HepG2 (cell line): ENCODE data around the gene DPEP3. TPM values are rescaled to one million over a fixed set of nuclear protein-coding genes. Genes with fewer than 3 reads are reported as not detected.

Experiments
- GABPA ChIP-seq, 2 experiments: IDR thresholded peaks; 2 replicates each; pipeline ENCODE4 v1.6.1; 2011 to 2016; ENCODE audit warnings: low read depth in 2 of 2, low read length in 1 of 2, missing biosample characterization in 1 of 2, missing genetic modification characterization in 1 of 2
- HOXA3 ChIP-seq: sonication (generic); formaldehyde crosslinking; IDR thresholded peaks from 2 replicates; pipeline ENCODE4 v1.5.0; 2020; ENCODE audit warnings: missing genetic modification reagents
- KDM5B ChIP-seq: sonication (generic); formaldehyde crosslinking; IDR thresholded peaks from 2 replicates; pipeline ENCODE4 v1.4.0; 2020; ENCODE audit warnings: missing genetic modification reagents, mild to moderate bottlenecking, borderline replicate concordance
- MTF2 ChIP-seq: sonication (generic); formaldehyde crosslinking; IDR thresholded peaks from 2 replicates; pipeline ENCODE4 v1.5.0; 2020; ENCODE audit warnings: missing genetic modification reagents, borderline replicate concordance
- RBFOX2 ChIP-seq: fragments of 200-400 bp; formaldehyde crosslinking; IDR thresholded peaks from 2 replicates; pipeline ENCODE4 v1.6.1; 2017; ENCODE audit warnings: low read depth, mild to moderate bottlenecking, low read length
- SP5 ChIP-seq: IDR thresholded peaks from 2 replicates; pipeline ENCODE4 v1.6.1; 2016; ENCODE audit warnings: low read depth, borderline replicate concordance
- TAF1 ChIP-seq: sonication (generic); formaldehyde crosslinking; IDR thresholded peaks from 2 replicates; pipeline ENCODE4 v1.4.0; 2020; ENCODE audit warnings: missing genetic modification reagents
- ZBTB21 ChIP-seq: sonication (generic); formaldehyde crosslinking; IDR thresholded peaks from 2 replicates; pipeline ENCODE4 v1.4.0; 2020; ENCODE audit warnings: missing genetic modification reagents
- ZFYVE20 ChIP-seq: sonication (generic); formaldehyde crosslinking; IDR thresholded peaks from 2 replicates; pipeline ENCODE4 v1.8.0; 2023; ENCODE audit warnings: low read depth, mild to moderate bottlenecking, moderate library complexity, missing genetic modification reagents, borderline replicate concordance
- ZKSCAN8 ChIP-seq: IDR thresholded peaks from 2 replicates; pipeline ENCODE4 v1.6.1; 2016; ENCODE audit warnings: borderline replicate concordance, missing genetic modification reagents, missing compliant biosample characterization
- ZNF570 ChIP-seq: sonication (generic); formaldehyde crosslinking; IDR thresholded peaks from 2 replicates; pipeline ENCODE4 v1.4.0; 2020; ENCODE audit warnings: mild to moderate bottlenecking, missing genetic modification reagents, borderline replicate concordance
- ZNF674 ChIP-seq: sonication (generic); formaldehyde crosslinking; IDR thresholded peaks from 2 replicates; pipeline ENCODE4 v1.5.0; 2020; ENCODE audit warnings: low read depth, mild to moderate bottlenecking, missing genetic modification reagents
- ZNF777 ChIP-seq: sonication (generic); formaldehyde crosslinking; IDR thresholded peaks from 2 replicates; pipeline ENCODE4 v1.4.0; 2020; ENCODE audit warnings: missing genetic modification reagents
- ZNF879 ChIP-seq: sonication (generic); formaldehyde crosslinking; IDR thresholded peaks from 2 replicates; pipeline ENCODE4 v1.8.1; 2023; ENCODE audit warnings: missing genetic modification reagents
- ZNF891 ChIP-seq: sonication (generic); formaldehyde crosslinking; IDR thresholded peaks from 2 replicates; pipeline ENCODE4 v1.5.0; 2020; ENCODE audit warnings: mild to moderate bottlenecking, missing genetic modification reagents
- polyA plus RNA-seq, 8 experiments: library from polyadenylated mRNA; depleted of rRNA in 3 of 8; stranded (reverse) in 7 of 8; unstranded in 1 of 8; fragments of >200 nt; fragmentation: Illumina TruSeq in 4 of 8; extraction: Trizol in 4 of 8; gene quantifications; 2 replicates each; pipeline versions ENCODE4 v1.2.1 to v1.2.3, GENCODE V29; 2011 to 2016; ENCODE audit warnings: low read depth in 4 of 8, missing spikeins in 1 of 8, mixed read lengths in 1 of 8; ENCODE audit not compliant: insufficient read depth in 1 of 8
- total RNA-seq, 5 experiments: library from RNA; depleted of rRNA; stranded (reverse); fragments of >200 nt; fragmentation: Illumina TruSeq; extraction: Trizol; gene quantifications; 2 replicates each; pipeline ENCODE4 v1.2.3, GENCODE V29; 2016; ENCODE audit warnings: low read depth in 1 of 5
- TF ChIP-seq, protein P1 (sequence below): sonication (generic); formaldehyde crosslinking; IDR thresholded peaks from 2 replicates; pipeline ENCODE4 v1.5.0; 2020; ENCODE audit warnings: mild to moderate bottlenecking, missing genetic modification reagents, borderline replicate concordance
- TF ChIP-seq, protein P2 (sequence below): sonication (generic); formaldehyde crosslinking; IDR thresholded peaks from 2 replicates; pipeline ENCODE4 v1.8.0; 2022; ENCODE audit warnings: mild to moderate bottlenecking, missing genetic modification reagents, moderate library complexity
- TF ChIP-seq, protein P3 (sequence below): sonication (generic); formaldehyde crosslinking; IDR thresholded peaks from 2 replicates; pipeline ENCODE4 v1.5.0; 2020; ENCODE audit warnings: mild to moderate bottlenecking, missing genetic modification reagents, moderate library complexity

Gene DPEP3
- total and polyA plus RNA-seq, 2 of the 13 experiments (the other 11 are each of a cell fraction or from before 2014, with no cell fraction given) = not detected

DNA sequence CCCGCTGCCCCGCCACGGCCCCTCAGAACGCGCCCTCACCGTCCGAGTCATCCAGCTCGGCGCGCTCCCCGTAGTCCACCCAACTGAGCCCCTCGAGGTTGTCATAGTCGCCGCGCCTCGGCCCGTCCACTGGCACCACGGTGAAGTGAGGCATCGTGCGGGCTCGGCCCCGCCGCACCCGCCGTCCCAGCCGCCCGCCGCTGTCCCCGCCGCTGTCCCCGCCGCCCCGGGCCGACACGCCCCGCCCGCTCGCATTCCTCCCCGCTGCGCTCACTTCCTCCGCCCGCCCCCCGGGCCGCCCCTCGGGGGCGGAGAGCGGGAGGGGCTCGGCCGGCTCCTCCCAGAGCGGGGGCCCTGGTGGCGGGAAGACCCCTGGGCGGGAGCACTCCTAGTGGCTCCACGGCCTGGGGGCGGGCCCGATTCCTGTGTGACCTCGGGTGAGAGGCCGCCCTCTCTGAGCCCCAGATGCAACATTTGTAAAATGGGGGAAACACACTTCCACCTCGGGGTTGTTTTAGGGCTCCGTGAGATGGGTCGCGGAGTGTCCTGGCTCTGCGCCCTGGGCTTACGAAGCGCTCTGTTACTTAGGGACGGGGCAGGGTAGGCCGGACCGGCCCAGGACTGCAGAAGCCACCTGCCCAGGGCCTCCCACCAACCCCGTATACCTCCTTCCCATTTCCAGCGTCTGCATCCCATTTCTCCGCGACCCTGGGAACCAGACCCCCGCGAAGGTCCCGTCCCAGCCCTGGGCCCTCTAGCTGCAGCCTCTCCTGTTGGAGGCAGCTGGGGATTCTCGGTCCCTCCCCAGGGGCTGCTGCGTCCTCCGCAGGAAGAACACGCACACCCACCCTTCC, 11.7 kb downstream of the DPEP3 start, which contains the start of gene SLC12A4 (continued):
- TF ChIP-seq, protein P1, sequence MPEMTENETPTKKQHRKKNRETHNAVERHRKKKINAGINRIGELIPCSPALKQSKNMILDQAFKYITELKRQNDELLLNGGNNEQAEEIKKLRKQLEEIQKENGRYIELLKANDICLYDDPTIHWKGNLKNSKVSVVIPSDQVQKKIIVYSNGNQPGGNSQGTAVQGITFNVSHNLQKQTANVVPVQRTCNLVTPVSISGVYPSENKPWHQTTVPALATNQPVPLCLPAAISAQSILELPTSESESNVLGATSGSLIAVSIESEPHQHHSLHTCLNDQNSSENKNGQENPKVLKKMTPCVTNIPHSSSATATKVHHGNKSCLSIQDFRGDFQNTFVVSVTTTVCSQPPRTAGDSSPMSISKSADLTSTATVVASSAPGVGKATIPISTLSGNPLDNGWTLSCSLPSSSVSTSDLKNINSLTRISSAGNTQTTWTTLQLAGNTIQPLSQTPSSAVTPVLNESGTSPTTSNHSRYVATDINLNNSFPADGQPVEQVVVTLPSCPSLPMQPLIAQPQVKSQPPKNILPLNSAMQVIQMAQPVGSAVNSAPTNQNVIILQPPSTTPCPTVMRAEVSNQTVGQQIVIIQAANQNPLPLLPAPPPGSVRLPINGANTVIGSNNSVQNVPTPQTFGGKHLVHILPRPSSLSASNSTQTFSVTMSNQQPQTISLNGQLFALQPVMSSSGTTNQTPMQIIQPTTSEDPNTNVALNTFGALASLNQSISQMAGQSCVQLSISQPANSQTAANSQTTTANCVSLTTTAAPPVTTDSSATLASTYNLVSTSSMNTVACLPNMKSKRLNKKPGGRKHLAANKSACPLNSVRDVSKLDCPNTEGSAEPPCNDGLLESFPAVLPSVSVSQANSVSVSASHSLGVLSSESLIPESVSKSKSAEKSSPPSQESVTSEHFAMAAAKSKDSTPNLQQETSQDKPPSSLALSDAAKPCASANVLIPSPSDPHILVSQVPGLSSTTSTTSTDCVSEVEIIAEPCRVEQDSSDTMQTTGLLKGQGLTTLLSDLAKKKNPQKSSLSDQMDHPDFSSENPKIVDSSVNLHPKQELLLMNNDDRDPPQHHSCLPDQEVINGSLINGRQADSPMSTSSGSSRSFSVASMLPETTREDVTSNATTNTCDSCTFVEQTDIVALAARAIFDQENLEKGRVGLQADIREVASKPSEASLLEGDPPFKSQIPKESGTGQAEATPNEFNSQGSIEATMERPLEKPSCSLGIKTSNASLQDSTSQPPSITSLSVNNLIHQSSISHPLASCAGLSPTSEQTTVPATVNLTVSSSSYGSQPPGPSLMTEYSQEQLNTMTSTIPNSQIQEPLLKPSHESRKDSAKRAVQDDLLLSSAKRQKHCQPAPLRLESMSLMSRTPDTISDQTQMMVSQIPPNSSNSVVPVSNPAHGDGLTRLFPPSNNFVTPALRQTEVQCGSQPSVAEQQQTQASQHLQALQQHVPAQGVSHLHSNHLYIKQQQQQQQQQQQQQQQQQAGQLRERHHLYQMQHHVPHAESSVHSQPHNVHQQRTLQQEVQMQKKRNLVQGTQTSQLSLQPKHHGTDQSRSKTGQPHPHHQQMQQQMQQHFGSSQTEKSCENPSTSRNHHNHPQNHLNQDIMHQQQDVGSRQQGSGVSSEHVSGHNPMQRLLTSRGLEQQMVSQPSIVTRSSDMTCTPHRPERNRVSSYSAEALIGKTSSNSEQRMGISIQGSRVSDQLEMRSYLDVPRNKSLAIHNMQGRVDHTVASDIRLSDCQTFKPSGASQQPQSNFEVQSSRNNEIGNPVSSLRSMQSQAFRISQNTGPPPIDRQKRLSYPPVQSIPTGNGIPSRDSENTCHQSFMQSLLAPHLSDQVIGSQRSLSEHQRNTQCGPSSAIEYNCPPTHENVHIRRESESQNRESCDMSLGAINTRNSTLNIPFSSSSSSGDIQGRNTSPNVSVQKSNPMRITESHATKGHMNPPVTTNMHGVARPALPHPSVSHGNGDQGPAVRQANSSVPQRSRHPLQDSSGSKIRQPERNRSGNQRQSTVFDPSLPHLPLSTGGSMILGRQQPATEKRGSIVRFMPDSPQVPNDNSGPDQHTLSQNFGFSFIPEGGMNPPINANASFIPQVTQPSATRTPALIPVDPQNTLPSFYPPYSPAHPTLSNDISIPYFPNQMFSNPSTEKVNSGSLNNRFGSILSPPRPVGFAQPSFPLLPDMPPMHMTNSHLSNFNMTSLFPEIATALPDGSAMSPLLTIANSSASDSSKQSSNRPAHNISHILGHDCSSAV = no peak
- peak; percentile 61; the same call in 1 of the 2 replicates for TF ChIP-seq ZKSCAN8 (CRISPR knock-in tag)
- TF ChIP-seq KDM5B (CRISPR knock-in tag) = peak; percentile 3
- TF ChIP-seq MTF2 = no peak
- peak; percentile 67 for TF ChIP-seq TAF1 (CRISPR knock-in tag)
- TF ChIP-seq SP5 (CRISPR knock-in tag) = peak; percentile 95
- no peak for TF ChIP-seq ZFYVE20
- TF ChIP-seq ZNF674 = no peak
- peak; percentile 64 for TF ChIP-seq HOXA3 (CRISPR knock-in tag)
- TF ChIP-seq ZBTB21 = no peak; the same call in 1 of the 2 replicates
- peak; percentile 61 for TF ChIP-seq GABPA (IDR thresholded peaks at IDR 0.05; ENCODE audit: low read depth, low read length)
- TF ChIP-seq GABPA (CRISPR knock-in tag; IDR thresholded peaks at IDR 0.05; ENCODE audit: low read depth) = peak; percentile 65
- TF ChIP-seq, protein P2, sequence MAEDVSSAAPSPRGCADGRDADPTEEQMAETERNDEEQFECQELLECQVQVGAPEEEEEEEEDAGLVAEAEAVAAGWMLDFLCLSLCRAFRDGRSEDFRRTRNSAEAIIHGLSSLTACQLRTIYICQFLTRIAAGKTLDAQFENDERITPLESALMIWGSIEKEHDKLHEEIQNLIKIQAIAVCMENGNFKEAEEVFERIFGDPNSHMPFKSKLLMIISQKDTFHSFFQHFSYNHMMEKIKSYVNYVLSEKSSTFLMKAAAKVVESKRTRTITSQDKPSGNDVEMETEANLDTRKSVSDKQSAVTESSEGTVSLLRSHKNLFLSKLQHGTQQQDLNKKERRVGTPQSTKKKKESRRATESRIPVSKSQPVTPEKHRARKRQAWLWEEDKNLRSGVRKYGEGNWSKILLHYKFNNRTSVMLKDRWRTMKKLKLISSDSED (CRISPR knock-in tag) = no peak; the same call in 1 of the 2 replicates
- TF ChIP-seq RBFOX2 = peak; percentile 80
- TF ChIP-seq ZNF891 (CRISPR knock-in tag) = peak; percentile 93
- no peak for TF ChIP-seq ZNF570
- TF ChIP-seq, protein P3, sequence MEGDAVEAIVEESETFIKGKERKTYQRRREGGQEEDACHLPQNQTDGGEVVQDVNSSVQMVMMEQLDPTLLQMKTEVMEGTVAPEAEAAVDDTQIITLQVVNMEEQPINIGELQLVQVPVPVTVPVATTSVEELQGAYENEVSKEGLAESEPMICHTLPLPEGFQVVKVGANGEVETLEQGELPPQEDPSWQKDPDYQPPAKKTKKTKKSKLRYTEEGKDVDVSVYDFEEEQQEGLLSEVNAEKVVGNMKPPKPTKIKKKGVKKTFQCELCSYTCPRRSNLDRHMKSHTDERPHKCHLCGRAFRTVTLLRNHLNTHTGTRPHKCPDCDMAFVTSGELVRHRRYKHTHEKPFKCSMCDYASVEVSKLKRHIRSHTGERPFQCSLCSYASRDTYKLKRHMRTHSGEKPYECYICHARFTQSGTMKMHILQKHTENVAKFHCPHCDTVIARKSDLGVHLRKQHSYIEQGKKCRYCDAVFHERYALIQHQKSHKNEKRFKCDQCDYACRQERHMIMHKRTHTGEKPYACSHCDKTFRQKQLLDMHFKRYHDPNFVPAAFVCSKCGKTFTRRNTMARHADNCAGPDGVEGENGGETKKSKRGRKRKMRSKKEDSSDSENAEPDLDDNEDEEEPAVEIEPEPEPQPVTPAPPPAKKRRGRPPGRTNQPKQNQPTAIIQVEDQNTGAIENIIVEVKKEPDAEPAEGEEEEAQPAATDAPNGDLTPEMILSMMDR (CRISPR knock-in tag) = peak; percentile 13; the same call in 1 of the 2 replicates
- peak; percentile 35; the same call in 1 of the 2 replicates for TF ChIP-seq ZNF879 (CRISPR knock-in tag)
- TF ChIP-seq ZNF777 (CRISPR knock-in tag) = peak; percentile 81
